Left ventricle myocardium inferior (tissue), 1 donor: ENCODE data around the gene LILRA5. TPM values are rescaled to one million over a fixed set of nuclear protein-coding genes. Genes with fewer than 3 reads are reported as not detected.

Source experiments
- DNase-seq: peaks from one replicate; pipeline ENCODE4 v3.0.0-alpha.2; 2020
- H3K27ac ChIP-seq: fragments of 200-600 bp; replicated peaks from 2 replicates; pipeline ENCODE4 v1.8.0; 2021
- H3K27me3 ChIP-seq: fragments of 200-600 bp; 2 replicates; pipeline ENCODE4 v1.8.0; 2021; ENCODE audit warnings: low read depth
- H3K36me3 ChIP-seq: fragments of 200-600 bp; 2 replicates; pipeline ENCODE4 v1.8.0; 2021
- H3K4me1 ChIP-seq: fragments of 200-600 bp; 2 replicates; pipeline ENCODE4 v1.8.0; 2021
- H3K4me3 ChIP-seq: fragments of 200-600 bp; 2 replicates; pipeline ENCODE4 v1.8.0; 2021; ENCODE audit warnings: mild to moderate bottlenecking, moderate library complexity
- H3K9me3 ChIP-seq: fragments of 200-600 bp; replicated peaks from 2 replicates; pipeline ENCODE4 v1.8.0; 2021
- intact Hi-C: fragments of 100-400 bp; cut with micrococcal nuclease; formaldehyde crosslinking; loops from one replicate; pipeline ENCODE4 v1.11.0; 2022
- total RNA-seq: library from RNA; stranded (reverse); fragmentation: NEBNext Ultra II Directional; extraction: Animal tissue kit (Norgen Biotek cat#: 25700); gene quantifications from one replicate; pipeline ENCODE4 v1.2.1, GENCODE V29; 2021
- TF ChIP-seq, protein P1 (sequence below): fragments of 200-600 bp; IDR thresholded peaks from 2 replicates; pipeline ENCODE4 v1.8.0; 2021; ENCODE audit warnings: antibody characterized with exemption, mild to moderate bottlenecking, borderline replicate concordance
- donor health status: DM: no; HTN: yes; CAD: no; lungs with severe emphysema.

Gene LILRA5
- total RNA-seq, 1 donor from 2014 or later, result 0.66 TPM

DNA sequence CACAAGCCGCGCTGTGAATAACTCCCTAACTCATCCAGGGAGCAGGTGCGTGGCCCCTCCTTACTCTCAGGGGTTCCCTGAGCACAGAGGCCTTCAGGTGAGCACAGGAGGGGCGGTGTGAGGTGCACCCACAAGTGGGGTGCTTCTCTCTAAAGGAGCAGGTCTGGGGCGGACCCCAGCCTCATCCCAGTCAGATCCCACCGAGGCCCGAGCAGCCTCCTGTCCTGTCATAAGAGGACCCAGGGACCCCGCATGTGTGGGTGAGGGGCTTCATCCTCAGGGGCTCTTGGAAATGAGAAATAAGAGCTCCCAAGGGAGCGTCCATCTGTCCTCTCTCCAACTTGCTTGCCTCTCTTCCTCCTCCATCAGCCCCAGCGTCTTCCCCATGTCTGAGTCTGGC, 3.0 kb upstream of the LILRA5 start:
- DNase-seq, result no peak
- peaks cover 98% of the 10 kb centered on the region for H3K27me3 ChIP-seq
- no peaks in the 10 kb centered on the region for H3K4me1 ChIP-seq
- TF ChIP-seq, protein P1, sequence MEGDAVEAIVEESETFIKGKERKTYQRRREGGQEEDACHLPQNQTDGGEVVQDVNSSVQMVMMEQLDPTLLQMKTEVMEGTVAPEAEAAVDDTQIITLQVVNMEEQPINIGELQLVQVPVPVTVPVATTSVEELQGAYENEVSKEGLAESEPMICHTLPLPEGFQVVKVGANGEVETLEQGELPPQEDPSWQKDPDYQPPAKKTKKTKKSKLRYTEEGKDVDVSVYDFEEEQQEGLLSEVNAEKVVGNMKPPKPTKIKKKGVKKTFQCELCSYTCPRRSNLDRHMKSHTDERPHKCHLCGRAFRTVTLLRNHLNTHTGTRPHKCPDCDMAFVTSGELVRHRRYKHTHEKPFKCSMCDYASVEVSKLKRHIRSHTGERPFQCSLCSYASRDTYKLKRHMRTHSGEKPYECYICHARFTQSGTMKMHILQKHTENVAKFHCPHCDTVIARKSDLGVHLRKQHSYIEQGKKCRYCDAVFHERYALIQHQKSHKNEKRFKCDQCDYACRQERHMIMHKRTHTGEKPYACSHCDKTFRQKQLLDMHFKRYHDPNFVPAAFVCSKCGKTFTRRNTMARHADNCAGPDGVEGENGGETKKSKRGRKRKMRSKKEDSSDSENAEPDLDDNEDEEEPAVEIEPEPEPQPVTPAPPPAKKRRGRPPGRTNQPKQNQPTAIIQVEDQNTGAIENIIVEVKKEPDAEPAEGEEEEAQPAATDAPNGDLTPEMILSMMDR, result no peak
- H3K36me3 ChIP-seq, result no peaks in the 10 kb centered on the region
- H3K9me3 ChIP-seq, result no peaks in the 10 kb centered on the region
- intact Hi-C loops, result no loop called here
- H3K4me3 ChIP-seq, result no peak overlapping the region
- no peak overlapping the region for H3K27ac ChIP-seq

DNA sequence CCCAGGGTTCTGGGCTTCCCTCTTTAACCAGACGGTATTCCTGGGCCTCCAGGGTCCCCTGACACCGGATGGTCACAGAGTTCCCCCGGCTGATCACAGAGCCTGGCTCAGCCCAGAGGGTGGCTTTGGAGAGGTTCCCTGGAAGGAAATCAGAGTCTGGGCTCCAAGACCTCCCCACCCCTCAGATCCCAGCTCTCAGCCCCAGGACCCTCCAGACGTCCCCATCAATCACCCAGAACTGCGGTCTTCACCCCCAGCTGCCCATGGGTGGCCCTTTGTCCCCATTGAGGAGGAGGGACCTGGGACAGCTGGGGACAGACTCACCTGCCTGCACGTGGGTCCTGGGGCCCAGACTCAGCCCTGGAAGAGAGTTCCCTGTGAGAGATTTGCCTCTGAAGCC, 955 bp downstream of the LILRA5 start:
- H3K4me3 ChIP-seq, result no peak overlapping the region
- no peaks in the 10 kb centered on the region for H3K9me3 ChIP-seq
- no peak for DNase-seq
- no peaks in the 10 kb centered on the region for H3K36me3 ChIP-seq
- H3K27me3 ChIP-seq, result peaks cover 82% of the 10 kb centered on the region
- H3K4me1 ChIP-seq, result no peaks in the 10 kb centered on the region
- intact Hi-C loops, result no loop called here
- TF ChIP-seq, protein P1, result no peak
- no peak overlapping the region for H3K27ac ChIP-seq

DNA sequence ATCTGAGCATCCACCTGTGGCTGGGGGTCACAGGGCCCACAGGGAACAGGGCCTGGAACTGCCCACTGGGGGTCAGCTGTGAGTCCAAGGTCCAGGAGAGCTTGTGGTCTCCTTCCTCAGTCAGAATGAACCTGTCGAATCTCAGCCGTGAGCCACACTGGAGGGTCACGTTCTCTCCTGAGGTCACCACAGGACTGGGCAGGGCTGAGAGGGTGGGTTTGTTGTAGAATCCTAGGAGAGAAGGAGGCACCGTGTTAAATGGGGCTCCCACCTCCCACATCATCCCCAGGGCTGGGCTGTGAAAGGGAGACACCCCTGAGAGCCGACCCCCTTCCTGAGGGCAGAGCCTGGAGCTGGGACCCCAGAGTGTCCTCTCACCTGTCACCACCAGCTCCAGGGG, 1.5 kb downstream of the LILRA5 start:
- no peak for DNase-seq
- intact Hi-C loops, result no loop called here
- H3K9me3 ChIP-seq, result no peaks in the 10 kb centered on the region
- H3K4me3 ChIP-seq, result no peak overlapping the region
- no peak overlapping the region for H3K27ac ChIP-seq
- no peaks in the 10 kb centered on the region for H3K36me3 ChIP-seq
- TF ChIP-seq, protein P1, result no peak
- no peaks in the 10 kb centered on the region for H3K4me1 ChIP-seq
- peaks cover 82% of the 10 kb centered on the region for H3K27me3 ChIP-seq

DNA sequence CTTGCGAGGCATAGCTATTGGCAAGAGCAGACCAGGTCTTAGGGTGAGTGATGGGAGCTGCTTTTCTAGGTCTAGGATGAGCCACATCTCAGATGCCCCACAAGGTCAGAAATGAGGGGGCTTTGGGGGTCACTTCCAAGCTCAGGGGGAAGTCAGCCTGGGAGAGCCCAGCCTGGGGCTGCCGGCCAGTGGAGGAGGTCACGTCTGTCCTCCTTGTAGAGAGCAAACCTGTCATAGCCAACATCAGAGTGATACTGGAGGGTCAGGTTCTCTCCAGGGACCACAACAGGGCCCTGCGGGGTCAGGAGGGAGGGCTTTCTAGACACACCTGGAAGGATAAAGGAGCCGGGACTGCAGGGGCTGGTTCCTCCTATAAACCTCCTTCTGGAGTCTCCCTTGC, 2.4 kb downstream of the LILRA5 start:
- Histone ChIP-seq H3K27ac (no peak overlapping the region), H3K4me3 (no peak overlapping the region), H3K4me1 (no peaks in the 10 kb centered on the region), H3K9me3 (no peaks in the 10 kb centered on the region), H3K27me3 (peaks cover 82% of the 10 kb centered on the region), H3K36me3 (no peaks in the 10 kb centered on the region)
- TF ChIP-seq, protein P1, result no peak
- DNase-seq, result no peak
- intact Hi-C loops, result no loop called here

DNA sequence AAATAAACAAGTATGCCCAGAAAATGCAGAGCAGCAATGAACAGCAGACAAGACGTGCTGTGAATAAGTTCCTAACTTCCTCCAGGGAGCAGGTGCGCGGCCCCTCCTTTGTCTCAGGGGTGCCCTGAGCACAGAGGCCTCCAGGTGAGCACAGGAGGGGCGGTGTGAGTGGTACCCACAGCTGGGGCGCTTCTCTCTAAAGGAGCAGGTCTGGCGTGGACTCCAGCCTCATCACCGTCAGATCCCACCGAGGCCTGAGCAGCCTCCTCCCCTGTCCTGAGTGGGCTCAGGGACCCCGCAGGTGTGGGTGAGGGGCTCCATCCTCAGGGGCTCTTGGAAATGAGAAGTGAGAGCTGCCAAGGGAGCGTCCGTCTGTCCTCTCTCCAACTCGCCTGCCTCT, 3.2 kb downstream of the LILRA5 start:
- H3K27me3 ChIP-seq, result peaks cover 82% of the 10 kb centered on the region
- no peaks in the 10 kb centered on the region for H3K4me1 ChIP-seq
- no peaks in the 10 kb centered on the region for H3K9me3 ChIP-seq
- TF ChIP-seq, protein P1, result no peak
- intact Hi-C loops, result no loop called here
- no peak for DNase-seq
- no peaks in the 10 kb centered on the region for H3K36me3 ChIP-seq
- H3K4me3 ChIP-seq, result no peak overlapping the region
- H3K27ac ChIP-seq, result no peak overlapping the region
